Non-pigmented ciliary epithelial cell (primary cell): Measurements from ENCODE around the gene UCN.
"Not testable (repeated sequence)": the region's sequence is repeated elsewhere in the genome, so short reads cannot be mapped to it uniquely, and the experiment has no call there.

Source experiments
- DNase-seq: peaks from one replicate; pipeline ENCODE4 v3.0.0-alpha.2; 2010; ENCODE audit warnings: low read depth

The UCN gene, protein sequence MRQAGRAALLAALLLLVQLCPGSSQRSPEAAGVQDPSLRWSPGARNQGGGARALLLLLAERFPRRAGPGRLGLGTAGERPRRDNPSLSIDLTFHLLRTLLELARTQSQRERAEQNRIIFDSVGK

DNA sequence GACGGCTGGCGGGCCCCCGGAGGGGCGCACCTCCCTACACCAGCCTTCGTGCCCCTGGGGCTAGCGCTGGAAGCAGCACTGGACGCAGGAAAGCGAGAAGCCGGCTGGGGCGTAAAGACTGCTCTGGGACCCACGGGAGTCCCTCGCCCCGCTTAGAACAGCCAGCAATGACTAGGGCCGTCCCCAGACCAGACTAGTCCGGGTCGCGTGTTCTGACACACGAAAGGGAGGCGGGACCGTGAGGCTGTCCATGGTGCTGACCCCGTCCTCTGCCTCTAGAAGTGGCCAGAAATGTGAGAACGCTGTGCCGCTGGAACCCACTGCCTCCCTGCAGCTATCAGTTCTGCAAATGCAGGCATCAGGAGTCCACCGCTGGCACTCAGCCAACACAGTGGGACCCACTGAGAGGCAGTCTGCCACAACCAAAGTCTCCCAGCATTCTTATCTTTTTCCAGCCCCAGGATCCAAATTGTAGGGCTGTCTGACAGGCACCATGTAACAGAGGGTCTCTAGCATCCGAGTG is at the start of gene UCN:
UCN (minus strand) TSS at position 87 of the 523 bp plus-strand sequence. CDS start 550 bp downstream, outside the sequence.
- DNase-seq = no peak

DNA sequence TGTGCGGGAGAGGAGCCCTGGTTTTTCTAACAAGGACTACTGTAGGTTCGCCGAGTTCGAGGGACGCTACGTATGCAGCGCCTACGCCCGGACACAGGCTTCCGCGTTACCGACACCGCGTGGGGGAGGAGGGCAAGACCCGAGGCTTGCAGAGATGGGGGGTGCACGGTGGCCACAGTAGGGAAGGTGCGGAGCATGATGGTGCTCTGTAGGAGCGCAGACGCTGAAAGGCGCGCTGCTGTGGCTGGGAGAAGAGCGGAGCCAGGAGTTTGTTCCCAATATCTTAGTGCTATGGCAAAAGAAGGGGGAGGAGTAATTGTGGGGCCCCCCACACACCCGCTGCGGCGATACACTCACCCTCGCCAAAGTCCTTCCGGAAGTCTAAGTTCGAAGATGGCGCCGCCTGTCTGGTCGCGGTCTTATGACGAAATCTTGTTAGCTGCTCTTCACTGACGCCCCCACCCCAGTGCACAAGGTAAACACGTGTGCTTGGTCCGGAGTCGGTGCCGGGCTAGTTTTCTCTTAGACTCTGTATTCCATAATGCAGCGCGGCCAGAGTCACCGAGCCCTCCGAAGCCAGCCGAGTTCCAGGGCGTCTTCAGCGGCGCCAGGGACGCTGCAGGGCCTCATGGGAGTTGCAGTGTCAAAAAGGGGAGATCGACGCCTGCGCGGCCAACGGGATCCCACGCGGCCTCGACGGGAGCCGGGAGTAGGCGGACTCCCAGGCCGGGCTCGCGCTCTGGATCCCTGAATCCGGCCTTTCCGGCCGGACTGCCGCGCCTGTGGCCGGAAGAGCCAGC is 48.3 kb upstream of the UCN start, which contains the start of gene GTF3C2:
GTF3C2 (minus strand) TSS at position 383 of the 800 bp plus-strand sequence. CDS start 13,210 bp downstream, outside the sequence.
- peak; percentile 76 for DNase-seq

DNA sequence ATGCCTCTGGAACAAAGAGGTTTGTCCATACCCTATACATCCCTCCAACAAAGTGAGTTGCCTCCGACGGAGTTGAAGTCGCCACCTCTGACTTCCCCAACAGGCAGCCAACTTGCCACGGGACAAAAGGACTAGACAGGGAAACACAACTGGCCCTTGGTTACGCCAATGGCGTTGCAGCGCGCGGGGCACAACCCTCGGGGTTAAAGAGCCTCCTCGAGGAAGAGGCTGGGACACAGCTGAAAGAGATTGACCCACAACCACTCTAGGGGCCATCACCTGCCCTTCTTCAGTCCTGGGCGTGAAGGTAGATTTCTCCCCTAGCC is 47.8 kb upstream of the UCN start:
- no peak for DNase-seq

DNA sequence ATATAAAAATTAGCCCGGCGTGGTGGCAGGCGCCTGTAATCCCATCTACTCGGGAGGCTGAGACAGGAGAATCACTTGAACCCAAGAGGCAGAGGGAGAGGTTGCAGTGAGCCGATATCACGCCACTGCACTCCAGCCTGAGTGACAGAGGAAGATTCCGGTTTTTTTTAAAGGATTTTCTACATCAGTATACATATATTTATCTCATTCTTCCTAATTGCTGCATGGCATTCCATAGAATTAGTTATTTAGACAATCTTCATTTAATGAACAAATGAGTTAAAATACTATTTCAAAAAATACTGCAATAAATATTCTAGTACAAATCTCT is 46.3 kb upstream of the UCN start:
- no peak for DNase-seq

DNA sequence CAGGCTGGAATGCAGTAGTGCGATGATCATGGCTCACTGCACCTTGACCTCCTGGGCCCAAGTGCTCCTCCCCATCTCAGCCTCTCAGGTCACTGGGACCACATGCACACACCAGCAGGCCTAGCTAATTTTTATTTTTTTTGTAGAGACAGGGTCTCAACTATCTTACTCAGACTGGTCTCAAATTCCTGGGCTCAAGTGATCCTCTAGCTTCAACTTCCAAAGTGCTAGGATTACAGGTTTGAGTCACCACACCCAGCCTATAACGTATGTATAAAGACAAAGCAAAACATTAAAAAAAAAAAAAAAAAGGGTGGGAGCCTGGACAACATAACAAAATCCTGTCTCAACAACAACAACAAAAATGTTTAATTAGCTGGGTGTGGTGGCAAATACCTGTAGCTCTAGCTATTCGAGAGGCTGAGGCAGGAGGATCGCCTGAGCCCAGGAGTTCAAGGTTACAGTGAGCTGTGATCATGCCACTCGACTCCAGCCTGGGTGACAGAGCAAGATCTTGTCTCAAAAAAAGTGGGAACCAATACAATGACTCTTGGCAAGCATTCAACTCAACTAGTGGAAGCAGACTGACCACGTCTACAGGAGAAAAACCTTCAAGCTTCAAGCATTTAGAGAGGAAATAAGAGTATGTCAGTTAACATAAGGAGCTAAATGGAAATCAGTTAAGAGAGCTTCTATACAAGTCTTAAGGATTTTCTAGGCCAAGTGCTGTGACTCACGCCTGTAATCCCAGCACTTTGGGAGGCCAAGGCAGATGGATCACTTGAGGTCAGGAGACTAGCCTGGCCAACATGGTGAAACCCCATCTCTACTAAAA is 45.7 kb upstream of the UCN start:
- DNase-seq = no peak

DNA sequence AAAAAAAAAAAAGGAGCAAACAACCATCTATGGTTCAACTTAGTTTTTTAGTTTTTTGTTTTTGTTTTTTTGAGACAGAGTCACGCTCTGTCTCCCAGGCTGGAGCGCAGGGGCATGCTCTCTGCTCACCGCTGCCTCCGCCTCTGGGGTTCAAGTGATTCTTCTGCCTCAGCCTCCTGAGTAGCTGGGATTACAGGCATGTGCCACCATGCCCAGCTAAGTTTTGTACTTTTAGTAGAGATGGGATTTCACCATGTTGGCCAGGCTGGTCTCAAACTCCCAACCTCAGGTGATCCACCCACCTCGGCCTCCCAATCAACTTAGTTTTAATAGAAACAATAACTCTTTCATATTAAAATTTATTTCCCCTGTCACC is 45.1 kb upstream of the UCN start:
- not testable (repeated sequence) for DNase-seq

DNA sequence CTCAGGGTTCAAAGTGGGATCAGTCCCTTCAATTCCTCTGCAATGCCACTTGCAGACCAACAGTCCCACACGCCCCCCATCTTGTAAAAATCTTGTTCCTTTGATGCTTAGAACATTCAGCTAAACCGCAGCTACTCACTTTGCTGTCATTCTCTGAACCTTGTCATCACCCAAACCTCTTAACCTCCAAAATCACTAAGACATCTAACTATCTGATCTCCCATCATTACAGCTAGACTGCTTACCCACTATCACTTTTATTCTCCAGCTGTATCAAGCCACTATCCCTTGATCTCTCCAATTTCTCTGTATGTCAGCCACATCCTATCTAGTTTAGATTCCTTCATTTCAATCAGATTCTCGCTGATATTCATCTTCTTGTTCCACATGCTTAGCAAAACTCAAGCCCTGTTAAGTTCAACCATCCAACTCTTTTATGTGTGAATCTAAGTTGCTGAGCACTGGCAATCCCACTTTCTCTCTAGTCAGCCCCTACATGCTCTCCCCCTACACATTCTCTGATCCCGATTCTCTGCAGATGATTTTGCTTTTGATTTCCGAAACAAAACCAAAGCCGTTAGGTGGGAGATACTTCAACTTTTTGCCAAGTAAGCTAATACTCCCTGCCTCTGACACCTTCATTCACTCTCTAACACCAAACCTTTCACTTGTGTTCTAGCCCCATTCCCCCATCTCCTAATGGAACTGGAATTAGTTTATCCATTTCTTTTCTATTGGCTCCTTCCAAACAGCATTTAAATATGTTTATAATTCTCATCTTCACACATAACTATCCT is 43.8 kb upstream of the UCN start:
- no peak for DNase-seq

DNA sequence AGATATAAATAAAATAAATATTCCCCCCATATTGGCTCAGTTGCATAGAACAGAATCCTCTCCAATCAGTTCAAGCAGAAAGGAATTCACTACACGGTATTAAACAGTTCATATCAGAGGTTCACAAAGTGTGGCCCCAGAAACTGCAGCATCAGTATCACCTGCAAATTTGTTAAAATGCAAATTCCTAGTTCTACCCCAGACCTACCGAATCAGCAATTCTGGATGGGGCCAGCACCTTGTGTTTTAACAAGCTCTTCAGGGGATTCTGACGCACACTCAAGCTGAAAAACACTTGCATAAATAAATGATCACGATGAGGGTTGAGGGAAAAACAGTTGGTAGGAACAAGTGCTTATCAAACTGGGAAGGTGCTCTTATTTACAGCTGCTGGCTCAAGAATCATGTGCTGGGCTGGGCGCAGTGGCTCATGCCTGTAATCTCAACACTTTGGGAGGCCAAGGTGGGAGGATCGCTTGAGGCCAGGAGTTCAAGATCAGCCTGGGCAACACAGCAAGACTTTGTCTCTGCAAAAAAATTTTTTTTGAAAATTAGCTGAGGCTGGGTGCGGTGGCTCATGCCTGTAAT is 42.0 kb upstream of the UCN start:
- no peak for DNase-seq

DNA sequence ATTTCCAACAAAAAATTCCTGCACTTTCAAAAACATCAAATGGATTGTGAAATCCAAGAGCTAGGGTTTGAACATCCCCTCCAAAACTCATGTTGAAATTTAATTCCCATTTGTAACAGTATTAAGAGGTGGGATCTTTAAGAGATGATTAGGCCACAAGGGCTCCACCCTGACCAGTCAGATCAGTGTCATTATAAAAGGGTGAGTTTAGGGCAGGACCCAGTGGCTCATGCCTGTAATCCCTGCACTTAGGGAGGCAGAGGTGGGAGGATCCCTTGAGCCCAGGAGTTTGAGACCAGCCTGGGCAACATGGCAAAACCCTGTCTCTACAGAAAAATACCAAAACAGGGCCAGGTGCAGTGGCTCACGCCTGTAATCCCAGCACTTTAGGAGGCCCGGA is 39.4 kb upstream of the UCN start:
- DNase-seq = no peak

DNA sequence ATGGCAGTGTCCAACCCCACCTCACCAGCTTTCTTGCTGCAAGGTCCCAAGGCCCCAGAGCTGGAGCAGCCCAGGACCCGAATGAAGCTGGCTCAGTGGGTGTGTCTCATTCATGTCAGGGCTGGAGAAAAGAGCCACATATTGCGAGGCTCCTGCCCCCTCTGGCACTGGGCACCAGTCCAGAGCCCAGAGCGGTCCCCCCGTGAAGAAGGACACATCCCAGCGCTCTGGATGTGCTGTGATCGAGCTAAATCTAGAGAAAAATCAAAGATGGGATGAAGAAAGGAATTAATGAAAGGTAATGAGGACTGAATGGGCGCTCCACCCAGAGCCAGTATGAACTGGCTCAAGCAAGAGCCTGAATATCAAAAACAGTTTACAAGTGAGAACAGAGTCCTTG is 27.9 kb upstream of the UCN start:
- no peak for DNase-seq

DNA sequence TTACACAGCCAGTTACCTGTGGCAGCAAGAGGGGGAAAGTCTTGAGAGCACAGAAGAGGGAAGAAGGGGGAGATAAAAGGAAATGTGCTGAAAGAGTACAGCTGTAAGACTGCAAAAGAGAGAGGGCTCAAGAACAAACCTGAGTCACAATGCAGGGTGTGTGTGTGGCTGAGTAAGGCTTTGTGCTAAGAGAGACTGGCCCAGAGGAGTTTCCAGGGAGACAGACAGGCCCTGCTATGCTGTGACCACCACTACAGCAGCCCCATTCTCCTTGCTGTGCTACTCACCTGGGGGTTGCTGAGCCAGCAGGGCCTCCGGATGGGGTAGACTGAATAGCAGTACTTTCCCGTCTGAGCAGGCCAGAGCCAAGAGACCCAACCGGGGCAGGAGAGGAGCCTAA is 27.1 kb upstream of the UCN start:
- DNase-seq = no peak

DNA sequence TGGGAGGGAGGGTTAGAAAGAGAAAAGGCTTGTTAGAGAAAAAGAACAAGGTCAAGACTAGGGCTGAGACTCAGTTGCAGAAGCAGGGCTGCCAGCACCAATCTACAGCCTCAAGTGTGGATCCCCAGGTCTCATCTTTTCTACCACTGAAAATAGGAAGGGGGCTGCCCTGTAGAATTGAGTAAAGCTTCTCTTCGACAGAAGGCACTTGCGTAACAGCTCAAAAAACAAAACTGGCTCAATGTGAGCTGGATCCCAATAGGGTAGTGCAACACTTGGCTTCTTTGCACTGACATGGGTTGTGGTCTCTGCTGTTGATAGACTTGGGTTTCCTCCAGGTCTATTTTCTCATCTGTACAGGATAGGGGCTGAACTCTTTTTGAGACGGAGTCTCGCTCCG is 16.5 kb upstream of the UCN start:
- no peak for DNase-seq

DNA sequence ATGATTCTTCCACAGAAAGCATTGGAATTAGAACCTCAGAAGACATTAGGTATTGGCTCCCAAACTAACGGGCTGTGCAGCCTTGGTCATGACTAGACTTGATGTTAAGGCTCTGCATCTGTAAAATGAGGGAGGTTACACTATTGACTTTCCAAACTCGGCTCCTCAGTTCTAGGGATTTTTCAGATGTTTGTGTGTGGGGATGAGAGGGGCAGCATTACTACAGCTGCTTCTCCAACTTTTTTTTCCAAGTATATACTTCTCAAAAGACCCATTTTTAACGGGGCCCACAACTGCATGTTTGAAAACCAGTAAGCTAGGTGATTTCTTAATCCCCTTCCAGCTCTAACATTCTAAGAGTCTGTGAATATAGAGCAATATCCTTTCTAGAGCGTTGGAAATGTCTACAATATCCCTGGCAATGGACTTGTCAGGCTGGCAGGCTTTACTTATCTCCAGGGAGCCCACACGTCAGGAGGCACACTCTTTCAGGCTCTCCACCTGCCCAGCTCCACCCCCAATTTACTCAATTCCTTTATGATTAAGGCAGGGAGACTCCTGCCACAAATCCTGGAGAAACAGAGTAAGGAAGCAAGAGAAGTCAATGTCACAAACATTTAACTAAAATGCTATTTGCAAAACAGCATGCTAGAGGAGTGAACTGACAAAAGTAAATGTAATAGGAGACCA is 15.5 kb upstream of the UCN start:
- DNase-seq = no peak

DNA sequence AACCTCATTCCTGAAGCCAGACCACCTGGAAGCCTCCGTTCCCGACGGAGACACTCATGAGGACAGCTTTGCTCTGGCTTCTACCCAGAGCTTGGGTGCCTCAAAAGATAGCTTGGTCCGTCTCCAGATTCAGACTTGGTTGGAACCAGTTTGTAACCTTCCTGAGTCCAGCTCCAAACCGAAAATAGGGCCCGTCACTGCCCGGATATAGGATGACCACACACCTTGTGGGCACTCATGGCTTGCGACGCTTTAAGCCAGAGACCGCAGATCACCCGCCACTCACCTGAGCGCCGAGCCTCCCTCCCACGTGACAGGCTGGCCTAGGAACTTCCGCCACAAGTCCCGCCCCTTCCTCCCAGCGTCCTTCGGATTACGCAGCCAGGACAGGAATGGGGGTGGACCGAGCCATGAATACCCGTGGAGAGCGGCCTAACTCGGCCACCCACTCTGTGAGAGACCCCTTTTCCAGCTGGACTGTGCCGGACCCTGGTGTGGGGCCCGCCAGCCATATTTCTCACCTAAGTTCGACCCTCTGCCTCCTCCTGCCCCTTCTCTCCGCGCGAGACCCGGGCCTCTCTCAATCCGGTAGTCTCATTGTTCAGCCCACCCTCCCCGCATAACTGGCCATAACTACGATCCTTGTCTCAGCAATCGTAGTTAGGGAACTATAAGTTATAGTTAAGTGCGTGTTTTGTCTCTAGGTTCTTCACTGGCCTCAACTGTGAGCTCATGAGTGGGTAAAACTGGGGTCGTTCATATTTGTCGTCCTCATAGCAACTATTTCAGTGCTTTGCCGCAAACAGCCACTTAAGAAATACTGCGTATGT is 14.7 kb upstream of the UCN start, which contains the start of gene MPV17:
MPV17 (minus strand) TSS at position 332 of the 830 bp plus-strand sequence. CDS start 580 bp downstream, outside the sequence.
- peak; percentile 70 for DNase-seq

DNA sequence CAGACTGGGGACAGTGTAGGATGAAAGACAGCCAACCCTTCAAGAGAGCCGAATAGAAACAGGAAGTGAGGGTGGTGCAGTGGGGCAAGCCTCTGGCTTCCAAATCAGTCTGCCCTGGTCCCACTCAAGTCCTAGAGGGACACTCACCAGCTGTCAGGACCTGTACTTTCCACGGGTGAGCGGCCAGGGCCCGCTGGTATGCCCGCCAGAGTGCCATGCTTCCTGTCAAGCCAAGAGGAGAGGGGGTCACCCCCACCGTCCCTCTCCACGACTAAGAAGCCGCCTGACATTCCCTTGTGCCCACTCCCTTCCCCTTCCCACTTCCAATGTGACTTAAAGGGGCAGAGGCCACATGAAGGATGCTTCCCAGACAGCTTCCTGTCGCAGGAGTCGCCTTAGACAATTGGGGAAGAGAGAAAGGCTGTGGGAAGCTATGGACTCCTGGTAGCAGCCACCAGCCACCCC is 14.1 kb upstream of the UCN start:
- DNase-seq = no peak

DNA sequence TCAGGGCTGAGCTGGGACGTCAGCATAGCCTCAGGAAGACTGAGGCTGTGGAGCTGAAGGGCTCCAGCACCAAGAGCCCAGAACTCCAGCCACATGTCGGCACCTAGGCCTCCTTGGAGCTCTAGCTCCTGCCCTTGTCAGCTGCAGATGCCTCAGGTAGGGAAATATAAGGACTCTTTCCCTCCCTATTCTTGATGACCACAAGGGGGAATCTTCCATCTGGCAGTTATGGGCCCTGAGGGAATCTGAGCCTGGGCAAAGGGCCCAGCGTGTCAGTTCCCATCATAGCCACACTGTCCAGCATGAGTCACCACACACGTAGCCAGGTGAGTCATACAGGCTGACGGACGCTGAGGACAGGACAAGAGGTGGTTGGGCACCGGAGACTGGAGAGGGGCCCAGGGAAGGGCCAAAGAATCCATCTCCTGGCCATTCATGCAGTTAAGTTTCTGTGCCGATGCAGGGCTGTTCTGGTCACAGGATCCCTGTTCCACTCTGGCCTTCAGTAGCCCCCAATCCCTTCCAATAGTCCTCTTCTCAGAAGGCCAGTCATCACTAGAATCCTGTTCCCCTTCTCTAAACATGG is 12.8 kb upstream of the UCN start:
- peak; percentile 97 for DNase-seq

DNA sequence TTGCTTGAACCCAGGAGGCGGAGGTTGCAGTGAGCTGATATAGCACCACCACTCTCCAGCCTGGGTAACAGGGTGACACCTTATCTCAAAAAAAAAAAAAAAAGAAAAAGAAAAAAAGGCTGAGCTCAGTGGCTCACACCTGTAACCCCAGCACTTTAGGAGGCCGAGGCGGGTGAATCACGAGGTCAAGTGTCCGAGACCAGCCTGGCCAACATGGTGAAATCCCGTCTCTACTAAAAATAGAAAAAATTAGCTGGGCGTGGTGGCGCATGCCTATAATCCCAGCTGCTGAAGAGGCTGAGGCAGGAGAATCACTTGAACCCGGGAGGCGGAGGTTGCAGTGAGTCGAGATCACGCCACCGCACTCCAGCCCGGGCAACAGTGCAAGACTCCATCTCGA is 11.6 kb upstream of the UCN start:
- not testable (repeated sequence) for DNase-seq

DNA sequence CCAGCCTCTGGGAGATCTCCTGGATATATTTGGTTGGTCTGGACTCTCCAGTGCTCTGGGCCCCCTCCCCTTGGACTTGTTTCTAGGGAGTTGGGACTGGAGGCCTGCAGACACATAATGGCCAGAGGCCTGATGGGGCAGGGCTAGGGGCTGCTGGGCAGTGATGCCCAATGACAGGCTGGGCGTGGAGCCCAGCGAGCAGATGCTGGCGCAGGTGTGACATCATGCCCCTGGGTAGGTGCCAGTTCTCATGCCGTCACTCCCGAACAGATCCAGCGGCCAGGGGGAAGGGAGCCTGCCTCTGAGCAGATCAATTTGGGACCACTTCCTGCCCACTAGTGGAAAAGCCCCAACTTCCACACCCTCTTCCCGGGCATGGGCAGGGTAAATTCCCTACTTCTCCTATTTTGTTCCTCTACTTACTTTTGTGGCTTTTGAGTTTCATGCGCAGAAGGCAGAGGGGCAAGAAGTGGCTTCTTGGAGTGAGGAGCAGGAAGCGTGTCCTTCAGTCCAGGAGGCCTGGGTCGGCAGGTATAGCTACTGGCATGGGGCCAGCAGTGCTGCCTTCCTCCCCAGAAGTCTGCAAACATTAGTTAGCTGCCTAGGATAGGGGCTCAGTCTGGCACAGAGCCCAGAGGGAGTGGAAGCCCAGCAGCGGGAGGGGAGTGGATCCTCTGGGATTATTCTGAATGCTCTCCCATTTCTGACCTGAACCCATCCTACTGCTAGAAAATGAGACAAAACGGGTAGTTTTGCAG is 8.6 kb upstream of the UCN start:
- DNase-seq = no peak

DNA sequence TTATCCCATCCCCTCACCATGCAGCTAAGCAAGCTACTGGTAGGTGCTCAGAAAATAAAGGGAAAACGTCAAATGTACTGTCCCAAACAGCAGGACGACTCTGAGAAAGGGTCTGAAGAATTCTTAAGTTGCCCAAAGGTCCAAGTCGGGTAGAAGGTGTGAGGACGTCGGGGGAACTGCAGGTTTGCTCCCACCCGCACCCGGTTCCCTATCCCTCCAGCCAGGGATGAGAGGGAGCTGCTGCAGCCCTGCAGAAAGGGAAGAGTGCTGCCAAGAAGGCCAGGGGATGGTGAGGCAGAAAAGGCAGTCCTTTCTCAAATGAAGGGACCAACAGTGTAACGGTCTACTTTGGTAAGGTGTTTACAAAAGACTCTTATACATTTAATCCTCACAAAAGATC is 6.9 kb upstream of the UCN start:
- no peak for DNase-seq
